ENCODE data around the gene AK5. TPM values are rescaled to one million over a fixed set of nuclear protein-coding genes. Genes with fewer than 3 reads are reported as not detected.
"Not testable (repeated sequence)": the region's sequence is repeated elsewhere in the genome, so short reads cannot be mapped to it uniquely, and the experiment has no call there.

Gene AK5
- total RNA-seq, 1 donor from 2014 or later: 0.91 TPM

- H3K4me1 Mint-ChIP-seq (ENCODE audit: low read depth, unreplicated experiment): no peaks in the 10 kb centered on the region
- H3K36me3 Mint-ChIP-seq (ENCODE audit: unreplicated experiment): no peaks in the 10 kb centered on the region
- H3K27me3 Mint-ChIP-seq (ENCODE audit: unreplicated experiment): no peaks in the 10 kb centered on the region
- H3K9me3 Mint-ChIP-seq (ENCODE audit: unreplicated experiment): peaks cover 4% of the 10 kb centered on the region
- no peak overlapping the region for H3K27ac Mint-ChIP-seq (ENCODE audit: unreplicated experiment)
- TF ChIP-seq CTCF (IDR thresholded peaks at IDR 0.05; ENCODE audit: partially characterized antibody, unreplicated experiment): no peak
- no peak overlapping the region for H3K4me3 Mint-ChIP-seq (ENCODE audit: unreplicated experiment)
- no peak for DNase-seq
Measured at GRCh38 chr1:77509051-77509492, 227.3 kb downstream of the AK5 start.

GRCh38 chr1:77509898-77510297 lies 228.1 kb downstream of the AK5 start:
- Mint-ChIP-seq H3K4me1 (ENCODE audit: low read depth, unreplicated experiment) (no peaks in the 10 kb centered on the region), H3K27ac (ENCODE audit: unreplicated experiment) (no peak overlapping the region)

GRCh38 chr1:77511440-77511840 lies 229.6 kb downstream of the AK5 start:
- Mint-ChIP-seq H3K4me3 (ENCODE audit: unreplicated experiment) (no peak overlapping the region), H3K4me1 (ENCODE audit: low read depth, unreplicated experiment) (no peaks in the 10 kb centered on the region), H3K27ac (ENCODE audit: unreplicated experiment) (no peak overlapping the region), H3K36me3 (ENCODE audit: unreplicated experiment) (no peaks in the 10 kb centered on the region), H3K9me3 (ENCODE audit: unreplicated experiment) (peaks cover 6% of the 10 kb centered on the region), H3K27me3 (ENCODE audit: unreplicated experiment) (no peaks in the 10 kb centered on the region)
- TF ChIP-seq CTCF (IDR thresholded peaks at IDR 0.05; ENCODE audit: partially characterized antibody, unreplicated experiment): no peak
- DNase-seq: no peak

More at GRCh38 chr1:77509898-77510297, 228.1 kb downstream of the AK5 start:
- DNase-seq: no peak
- H3K4me3 Mint-ChIP-seq (ENCODE audit: unreplicated experiment): no peak overlapping the region
- no peaks in the 10 kb centered on the region for H3K36me3 Mint-ChIP-seq (ENCODE audit: unreplicated experiment)
- H3K9me3 Mint-ChIP-seq (ENCODE audit: unreplicated experiment): peaks cover 4% of the 10 kb centered on the region
- TF ChIP-seq CTCF (IDR thresholded peaks at IDR 0.05; ENCODE audit: partially characterized antibody, unreplicated experiment): no peak
- no peaks in the 10 kb centered on the region for H3K27me3 Mint-ChIP-seq (ENCODE audit: unreplicated experiment)

GRCh38 chr1:77512650-77513049 lies 230.8 kb downstream of the AK5 start:
- not testable (repeated sequence) for H3K36me3 Mint-ChIP-seq (ENCODE audit: unreplicated experiment); DNase-seq; H3K27me3 Mint-ChIP-seq (ENCODE audit: unreplicated experiment); H3K9me3 Mint-ChIP-seq (ENCODE audit: unreplicated experiment); H3K4me1 Mint-ChIP-seq (ENCODE audit: low read depth, unreplicated experiment); H3K4me3 Mint-ChIP-seq (ENCODE audit: unreplicated experiment); H3K27ac Mint-ChIP-seq (ENCODE audit: unreplicated experiment)

GRCh38 chr1:77513839-77514763 lies 232.3 kb downstream of the AK5 start:
- H3K4me1 Mint-ChIP-seq (ENCODE audit: low read depth, unreplicated experiment): no peaks in the 10 kb centered on the region
- H3K36me3 Mint-ChIP-seq (ENCODE audit: unreplicated experiment): no peaks in the 10 kb centered on the region
- TF ChIP-seq CTCF (IDR thresholded peaks at IDR 0.05; ENCODE audit: partially characterized antibody, unreplicated experiment): no peak
- H3K27me3 Mint-ChIP-seq (ENCODE audit: unreplicated experiment): no peaks in the 10 kb centered on the region
- DNase-seq: no peak
- H3K9me3 Mint-ChIP-seq (ENCODE audit: unreplicated experiment): peaks cover 6% of the 10 kb centered on the region
- no peak overlapping the region for H3K27ac Mint-ChIP-seq (ENCODE audit: unreplicated experiment)
- H3K4me3 Mint-ChIP-seq (ENCODE audit: unreplicated experiment): no peak overlapping the region

All from glutamatergic neuron (in vitro differentiated cells).